ENCODE results near the gene PTPN22. TPM values are rescaled to one million over a fixed set of nuclear protein-coding genes. Genes with fewer than 3 reads are reported as not detected.

PTPN22 gene
- total and polyA plus RNA-seq, 5 donors from 2014 or later: 49.1 to 93.4 (median 58.5) TPM

- H3K27me3 Mint-ChIP-seq: no peaks in the 10 kb centered on the region
- peaks cover 31 to 45% (median 41%) of the 10 kb centered on the region in 4 donors for H3K4me1 Mint-ChIP-seq
- Histone ChIP-seq H3K36me3 (ENCODE audit: control insufficient read depth, insufficient read depth, low read length) (no peaks in the 10 kb centered on the region), H3K4me3 (ENCODE audit: low read depth, low read length) (no peak overlapping the region), H3K27me3 (ENCODE audit: control insufficient read depth, insufficient read depth, low read length) (no peaks in the 10 kb centered on the region), H3K27ac (ENCODE audit: insufficient read depth, low read length, poor library complexity, severe bottlenecking) (no peak overlapping the region), H3K4me1 (ENCODE audit: control insufficient read depth, insufficient read depth, low read length, poor library complexity, severe bottlenecking) (peaks cover 26% of the 10 kb centered on the region), H3K9me3 (ENCODE audit: control insufficient read depth in 2 of 2, low read length in 2 of 2) (no peaks in the 10 kb centered on the region)
- H3K9me3 Mint-ChIP-seq: no peaks in the 10 kb centered on the region
- peak overlapping the region in 1 of 3 donors; percentile 49 for H3K27ac Mint-ChIP-seq
- no peak overlapping the region for H3K4me3 Mint-ChIP-seq
- no peak for ATAC-seq (ENCODE audit: low read depth in 2 of 2)
- DNase-seq: no peak
- peaks cover 14% of the 10 kb centered on the region for H3K36me3 Mint-ChIP-seq
Measured at GRCh38 chr1:113881661-113882060, 10.1 kb upstream of the PTPN22 start.

GRCh38 chr1:113879739-113880038, 8.2 kb upstream of the PTPN22 start:
- Mint-ChIP-seq H3K4me1 (peaks cover 38 to 50% (median 43%) of the 10 kb centered on the region in 4 donors), H3K27me3 (no peaks in the 10 kb centered on the region), H3K4me3 (no peak overlapping the region), H3K36me3 (peaks cover 10% of the 10 kb centered on the region), H3K9me3 (no peaks in the 10 kb centered on the region), H3K27ac (peak overlapping the region in 2 of 3 donors; percentile 79 to 87)
- DNase-seq (no peak), ATAC-seq (ENCODE audit: low read depth in 2 of 2) (no peak)
- Histone ChIP-seq H3K4me1 (ENCODE audit: control insufficient read depth, insufficient read depth, low read length, poor library complexity, severe bottlenecking) (peaks cover 33% of the 10 kb centered on the region), H3K4me3 (ENCODE audit: low read depth, low read length) (peak overlapping the region; percentile 49), H3K9me3 (ENCODE audit: control insufficient read depth in 2 of 2, low read length in 2 of 2) (no peaks in the 10 kb centered on the region), H3K36me3 (ENCODE audit: control insufficient read depth, insufficient read depth, low read length) (no peaks in the 10 kb centered on the region), H3K27ac (ENCODE audit: insufficient read depth, low read length, poor library complexity, severe bottlenecking) (no peak overlapping the region), H3K27me3 (ENCODE audit: control insufficient read depth, insufficient read depth, low read length) (no peaks in the 10 kb centered on the region)

GRCh38 chr1:113876176-113876575, 4.7 kb upstream of the PTPN22 start:
- H3K36me3 ChIP-seq (ENCODE audit: control insufficient read depth, insufficient read depth, low read length): no peaks in the 10 kb centered on the region
- Mint-ChIP-seq H3K27ac (peak overlapping the region in 1 of 3 donors; percentile 3), H3K27me3 (no peaks in the 10 kb centered on the region), H3K4me3 (peak overlapping the region in 1 of 4 donors; percentile 27), H3K9me3 (no peaks in the 10 kb centered on the region), H3K4me1 (peaks cover 49 to 73% (median 56%) of the 10 kb centered on the region in 4 donors), H3K36me3 (no peaks in the 10 kb centered on the region)
- no peaks in the 10 kb centered on the region for H3K9me3 ChIP-seq (ENCODE audit: control insufficient read depth in 2 of 2, low read length in 2 of 2)
- H3K27me3 ChIP-seq (ENCODE audit: control insufficient read depth, insufficient read depth, low read length): no peaks in the 10 kb centered on the region
- no peak overlapping the region for H3K4me3 ChIP-seq (ENCODE audit: low read depth, low read length)
- DNase-seq (no peak), ATAC-seq (ENCODE audit: low read depth in 2 of 2) (no peak)
- H3K27ac ChIP-seq (ENCODE audit: insufficient read depth, low read length, poor library complexity, severe bottlenecking): no peak overlapping the region
- peaks cover 65% of the 10 kb centered on the region for H3K4me1 ChIP-seq (ENCODE audit: control insufficient read depth, insufficient read depth, low read length, poor library complexity, severe bottlenecking)

- Mint-ChIP-seq H3K4me1 (peaks cover 44 to 69% (median 52%) of the 10 kb centered on the region in 4 donors), H3K27me3 (no peaks in the 10 kb centered on the region), H3K27ac (peak overlapping the region in 2 of 3 donors; percentile 40 to 81), H3K9me3 (no peaks in the 10 kb centered on the region), H3K36me3 (no peaks in the 10 kb centered on the region), H3K4me3 (peak overlapping the region in 1 of 4 donors; percentile 27)
- Histone ChIP-seq H3K27me3 (ENCODE audit: control insufficient read depth, insufficient read depth, low read length) (no peaks in the 10 kb centered on the region), H3K4me3 (ENCODE audit: low read depth, low read length) (no peak overlapping the region), H3K9me3 (ENCODE audit: control insufficient read depth in 2 of 2, low read length in 2 of 2) (no peaks in the 10 kb centered on the region), H3K36me3 (ENCODE audit: control insufficient read depth, insufficient read depth, low read length) (no peaks in the 10 kb centered on the region), H3K27ac (ENCODE audit: insufficient read depth, low read length, poor library complexity, severe bottlenecking) (no peak overlapping the region), H3K4me1 (ENCODE audit: control insufficient read depth, insufficient read depth, low read length, poor library complexity, severe bottlenecking) (peaks cover 64% of the 10 kb centered on the region)
- DNase-seq: no peak
- no peak for ATAC-seq (ENCODE audit: low read depth in 2 of 2)
Measured at GRCh38 chr1:113875714-113876113, 4.2 kb upstream of the PTPN22 start.

- Mint-ChIP-seq H3K4me3 (peak overlapping the region in 2 of 4 donors; percentile 27 to 55), H3K27ac (peak overlapping the region; percentile 4 to 74 (median 33)), H3K9me3 (no peaks in the 10 kb centered on the region), H3K27me3 (no peaks in the 10 kb centered on the region), H3K36me3 (peaks cover 4% of the 10 kb centered on the region), H3K4me1 (peaks cover 47 to 67% (median 52%) of the 10 kb centered on the region in 4 donors)
- Histone ChIP-seq H3K27me3 (ENCODE audit: control insufficient read depth, insufficient read depth, low read length) (no peaks in the 10 kb centered on the region), H3K9me3 (ENCODE audit: control insufficient read depth in 2 of 2, low read length in 2 of 2) (no peaks in the 10 kb centered on the region), H3K4me3 (ENCODE audit: low read depth, low read length) (peak overlapping the region; percentile 10), H3K27ac (ENCODE audit: insufficient read depth, low read length, poor library complexity, severe bottlenecking) (peak overlapping the region; percentile 52), H3K36me3 (ENCODE audit: control insufficient read depth, insufficient read depth, low read length) (no peaks in the 10 kb centered on the region), H3K4me1 (ENCODE audit: control insufficient read depth, insufficient read depth, low read length, poor library complexity, severe bottlenecking) (peaks cover 66% of the 10 kb centered on the region)
- ATAC-seq (ENCODE audit: low read depth in 2 of 2) (peak; percentile 25 to 30), DNase-seq (peak in 2 of 3 donors; percentile 40 to 71)
Measured at GRCh38 chr1:113874012-113874879, 2.7 kb upstream of the PTPN22 start.

DNA sequence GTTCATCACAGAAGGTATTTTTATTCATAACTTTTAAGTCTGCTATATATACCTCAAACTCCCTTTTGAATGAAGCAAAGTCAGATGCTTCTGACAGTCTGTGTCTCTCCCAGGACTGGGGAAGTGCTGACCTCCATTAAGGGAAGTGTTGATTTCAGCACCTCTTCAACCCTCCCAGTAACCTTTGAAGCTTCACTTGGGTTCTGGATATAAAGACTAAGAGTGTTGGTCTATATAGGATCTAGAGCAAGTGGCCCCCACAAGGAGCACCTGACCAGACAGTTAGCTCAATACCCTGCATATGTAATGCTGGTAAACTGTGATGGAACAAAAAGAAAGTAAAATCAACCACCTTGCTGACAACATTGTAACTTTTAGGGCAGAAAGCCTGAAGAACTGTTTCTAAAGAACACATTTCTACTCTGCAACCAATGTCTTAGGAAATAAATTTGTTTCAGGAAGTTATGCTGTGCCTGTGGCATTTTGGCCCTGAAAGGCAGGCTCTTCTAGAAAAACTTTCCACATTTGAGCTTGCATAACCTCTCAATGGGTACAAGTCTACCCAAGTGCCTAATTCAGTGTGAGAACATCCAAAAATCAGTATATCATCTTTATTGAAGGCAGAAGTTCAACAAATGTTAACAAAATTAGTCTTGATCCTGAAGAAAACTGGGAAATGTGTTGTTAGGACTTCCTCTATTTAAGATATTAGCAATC, 865 bp upstream of the PTPN22 start:
- Histone ChIP-seq H3K27me3 (ENCODE audit: control insufficient read depth, insufficient read depth, low read length) (no peaks in the 10 kb centered on the region), H3K36me3 (ENCODE audit: control insufficient read depth, insufficient read depth, low read length) (peaks cover 2% of the 10 kb centered on the region), H3K4me3 (ENCODE audit: low read depth, low read length) (peak overlapping the region; percentile 96), H3K4me1 (ENCODE audit: control insufficient read depth, insufficient read depth, low read length, poor library complexity, severe bottlenecking) (peaks cover 78% of the 10 kb centered on the region), H3K9me3 (ENCODE audit: control insufficient read depth in 2 of 2, low read length in 2 of 2) (no peaks in the 10 kb centered on the region), H3K27ac (ENCODE audit: insufficient read depth, low read length, poor library complexity, severe bottlenecking) (peak overlapping the region; percentile 94)
- Mint-ChIP-seq H3K9me3 (peaks cover 0 to 2% (median 0%) of the 10 kb centered on the region in 7 donors), H3K36me3 (peaks cover 9% of the 10 kb centered on the region), H3K4me1 (peaks cover 43 to 70% (median 59%) of the 10 kb centered on the region in 4 donors), H3K27me3 (no peaks in the 10 kb centered on the region), H3K27ac (peak overlapping the region; percentile 96 to 97 (median 96)), H3K4me3 (peak overlapping the region; percentile 83 to 92 (median 88))
- peak in 2 of 3 donors; percentile 34 to 54 for DNase-seq
- ATAC-seq (ENCODE audit: low read depth in 2 of 2): no peak

- Mint-ChIP-seq H3K9me3 (peaks cover 0 to 2% (median 0%) of the 10 kb centered on the region in 7 donors), H3K4me1 (peaks cover 40 to 80% (median 64%) of the 10 kb centered on the region in 4 donors), H3K36me3 (peaks cover 9% of the 10 kb centered on the region), H3K27me3 (no peaks in the 10 kb centered on the region), H3K27ac (peak overlapping the region; percentile 69 to 96 (median 91)), H3K4me3 (peak overlapping the region; percentile 87 to 93 (median 90))
- peaks cover 85% of the 10 kb centered on the region for H3K4me1 ChIP-seq (ENCODE audit: control insufficient read depth, insufficient read depth, low read length, poor library complexity, severe bottlenecking)
- peak overlapping the region; percentile 94 for H3K27ac ChIP-seq (ENCODE audit: insufficient read depth, low read length, poor library complexity, severe bottlenecking)
- H3K9me3 ChIP-seq (ENCODE audit: control insufficient read depth in 2 of 2, low read length in 2 of 2): no peaks in the 10 kb centered on the region
- ATAC-seq (ENCODE audit: low read depth in 2 of 2) (no peak), DNase-seq (peak in 1 of 3 donors; percentile 54)
- H3K4me3 ChIP-seq (ENCODE audit: low read depth, low read length): peak overlapping the region; percentile 96
- no peaks in the 10 kb centered on the region for H3K27me3 ChIP-seq (ENCODE audit: control insufficient read depth, insufficient read depth, low read length)
- H3K36me3 ChIP-seq (ENCODE audit: control insufficient read depth, insufficient read depth, low read length): peaks cover 4% of the 10 kb centered on the region
Measured at GRCh38 chr1:113870778-113871177, 734 bp downstream of the PTPN22 start.
